Stimulated activated CD4-positive, alpha-beta T cell treated with anti-CD3 and anti-CD28 coated beads, Interleukin-4, amount 100 ng/mL, for 48 hours (primary cell): ENCODE results near the gene MARCHF10.

Experiments used
- DNase-seq, 2 donors: peaks; one replicate each; pipeline ENCODE4 v3.0.0-alpha.2; 2020; ENCODE audit warnings: low read depth in 2 of 2

MARCHF10 gene

GRCh38 chr17:62717889-62718288, 90.2 kb downstream of the MARCHF10 start:
- DNase-seq, result no peak

- DNase-seq, result no peak
These were observed 90.6 kb downstream of the MARCHF10 start for GRCh38 chr17:62717589-62717855.

- DNase-seq, result no peak
These were observed 91.1 kb downstream of the MARCHF10 start for GRCh38 chr17:62716834-62717588.

- DNase-seq, result no peak
These were observed 92.2 kb downstream of the MARCHF10 start for GRCh38 chr17:62715882-62716390.

GRCh38 chr17:62714016-62714777, 93.9 kb downstream of the MARCHF10 start:
- no peak for DNase-seq

- no peak for DNase-seq
These were observed 94.8 kb downstream of the MARCHF10 start for GRCh38 chr17:62713086-62713881.

- DNase-seq, result no peak
These were observed 95.9 kb downstream of the MARCHF10 start for GRCh38 chr17:62712171-62712581.

- DNase-seq, result no peak
These were observed 99.5 kb downstream of the MARCHF10 start for GRCh38 chr17:62708587-62708986.

- no peak for DNase-seq
These were observed 100.7 kb downstream of the MARCHF10 start for GRCh38 chr17:62707425-62707739.

GRCh38 chr17:62706598-62707424, 101.3 kb downstream of the MARCHF10 start:
- DNase-seq, result no peak

GRCh38 chr17:62705778-62706597, 102.1 kb downstream of the MARCHF10 start:
- DNase-seq, result no peak

- no peak for DNase-seq
These were observed 102.8 kb downstream of the MARCHF10 start for GRCh38 chr17:62705156-62705777.

- DNase-seq, result no peak
These were observed 103.6 kb downstream of the MARCHF10 start for GRCh38 chr17:62704381-62704971.

GRCh38 chr17:62703776-62704380, 104.2 kb downstream of the MARCHF10 start:
- peak; percentile 54 to 65 for DNase-seq

GRCh38 chr17:62703261-62703775, 104.8 kb downstream of the MARCHF10 start:
- no peak for DNase-seq

- DNase-seq, result no peak
These were observed 105.3 kb downstream of the MARCHF10 start for GRCh38 chr17:62702746-62703260.

- DNase-seq, result no peak
These were observed 106.4 kb downstream of the MARCHF10 start for GRCh38 chr17:62701706-62702085.

- no peak for DNase-seq
These were observed 107.0 kb downstream of the MARCHF10 start for GRCh38 chr17:62700964-62701705.
